ENCODE data around the gene NKAP.
"Not testable (repeated sequence)": the region's sequence is repeated elsewhere in the genome, so short reads cannot be mapped to it uniquely, and the experiment has no call there.

Gene NKAP

GRCh38 chrX:119983494-119983893, 39.9 kb upstream of the NKAP start:
- no peak overlapping the region for H3K4me3 ChIP-seq (ENCODE audit: control insufficient read depth, low read depth, low read length)
- TF ChIP-seq CTCF (conservative IDR thresholded peaks at IDR 0.05; ENCODE audit: control insufficient read depth, insufficient read depth, low read depth, low read length): no peak
- no peak for DNase-seq (ENCODE audit: low read depth)

- TF ChIP-seq CTCF (conservative IDR thresholded peaks at IDR 0.05; ENCODE audit: control insufficient read depth, insufficient read depth, low read depth, low read length): no peak
- H3K4me3 ChIP-seq (ENCODE audit: control insufficient read depth, low read depth, low read length): no peak overlapping the region
- no peak for DNase-seq (ENCODE audit: low read depth)
Observed at GRCh38 chrX:119982145-119982544, 38.6 kb upstream of the NKAP start.

GRCh38 chrX:119981286-119982070, 37.9 kb upstream of the NKAP start:
- DNase-seq (ENCODE audit: low read depth): peak; percentile 48
- H3K4me3 ChIP-seq (ENCODE audit: control insufficient read depth, low read depth, low read length): no peak overlapping the region
- TF ChIP-seq CTCF (conservative IDR thresholded peaks at IDR 0.05; ENCODE audit: control insufficient read depth, insufficient read depth, low read depth, low read length): peak; percentile 75

- not testable (repeated sequence) for H3K4me3 ChIP-seq (ENCODE audit: control insufficient read depth, low read depth, low read length); DNase-seq (ENCODE audit: low read depth)
Observed at GRCh38 chrX:119977172-119977571, 33.6 kb upstream of the NKAP start.

- no peak overlapping the region for H3K4me3 ChIP-seq (ENCODE audit: control insufficient read depth, low read depth, low read length)
- no peak for DNase-seq (ENCODE audit: low read depth)
- no peak for TF ChIP-seq CTCF (conservative IDR thresholded peaks at IDR 0.05; ENCODE audit: control insufficient read depth, insufficient read depth, low read depth, low read length)
Observed at GRCh38 chrX:119971184-119971583, 27.6 kb upstream of the NKAP start.

GRCh38 chrX:119970574-119970973, 27.0 kb upstream of the NKAP start:
- no peak for TF ChIP-seq CTCF (conservative IDR thresholded peaks at IDR 0.05; ENCODE audit: control insufficient read depth, insufficient read depth, low read depth, low read length)
- no peak for DNase-seq (ENCODE audit: low read depth)
- H3K4me3 ChIP-seq (ENCODE audit: control insufficient read depth, low read depth, low read length): no peak overlapping the region

- not testable (repeated sequence) for H3K4me3 ChIP-seq (ENCODE audit: control insufficient read depth, low read depth, low read length); DNase-seq (ENCODE audit: low read depth)
Observed at GRCh38 chrX:119966837-119967236, 23.3 kb upstream of the NKAP start.

GRCh38 chrX:119960625-119961024, 17.1 kb upstream of the NKAP start:
- H3K4me3 ChIP-seq (ENCODE audit: control insufficient read depth, low read depth, low read length): no peak overlapping the region
- DNase-seq (ENCODE audit: low read depth): no peak
- no peak for TF ChIP-seq CTCF (conservative IDR thresholded peaks at IDR 0.05; ENCODE audit: control insufficient read depth, insufficient read depth, low read depth, low read length)

GRCh38 chrX:119955807-119956570, 12.4 kb upstream of the NKAP start:
- not testable (repeated sequence) for DNase-seq (ENCODE audit: low read depth)

More at GRCh38 chrX:119955807-119956570, 12.4 kb upstream of the NKAP start:
- not testable (repeated sequence) for H3K4me3 ChIP-seq (ENCODE audit: control insufficient read depth, low read depth, low read length)
